GM10248 (cell line): ENCODE results near the gene RNF144A.
"Not testable (repeated sequence)": the region's sequence is repeated elsewhere in the genome, so short reads cannot be mapped to it uniquely, and the experiment has no call there.

Experiments
- CTCF ChIA-PET: fragments of 300-600 bp; sonication (Branson Sonifier 250); formaldehyde crosslinking; extraction: SDS; loops from one replicate; lab custom pipeline; 2021; ENCODE audit warnings: antibody characterized with exemption; lab: Yijun Ruan, JAX
- POLR2A ChIA-PET: fragments of 350-650 bp; sonication (Branson Sonifier 250); formaldehyde crosslinking; extraction: SDS; loops from one replicate; lab custom pipeline; 2020; ENCODE audit warnings: antibody characterized with exemption; lab: Yijun Ruan, JAX
- DNase-seq: peaks from one replicate; pipeline ENCODE4 v3.0.0; 2012; ENCODE audit errors: extremely low spot score
- TF ChIP-seq, protein P1 (sequence below): IDR thresholded peaks from 2 replicates; pipeline ENCODE4 v1.5.1; 2012; ENCODE audit warnings: mild to moderate bottlenecking, low read depth; ENCODE audit errors: extremely low read depth, missing control alignments, control extremely low read depth

Gene RNF144A

GRCh38 chr2:6885968-6886367 is 31.2 kb upstream of the RNF144A start:
- TF ChIP-seq, protein P1, sequence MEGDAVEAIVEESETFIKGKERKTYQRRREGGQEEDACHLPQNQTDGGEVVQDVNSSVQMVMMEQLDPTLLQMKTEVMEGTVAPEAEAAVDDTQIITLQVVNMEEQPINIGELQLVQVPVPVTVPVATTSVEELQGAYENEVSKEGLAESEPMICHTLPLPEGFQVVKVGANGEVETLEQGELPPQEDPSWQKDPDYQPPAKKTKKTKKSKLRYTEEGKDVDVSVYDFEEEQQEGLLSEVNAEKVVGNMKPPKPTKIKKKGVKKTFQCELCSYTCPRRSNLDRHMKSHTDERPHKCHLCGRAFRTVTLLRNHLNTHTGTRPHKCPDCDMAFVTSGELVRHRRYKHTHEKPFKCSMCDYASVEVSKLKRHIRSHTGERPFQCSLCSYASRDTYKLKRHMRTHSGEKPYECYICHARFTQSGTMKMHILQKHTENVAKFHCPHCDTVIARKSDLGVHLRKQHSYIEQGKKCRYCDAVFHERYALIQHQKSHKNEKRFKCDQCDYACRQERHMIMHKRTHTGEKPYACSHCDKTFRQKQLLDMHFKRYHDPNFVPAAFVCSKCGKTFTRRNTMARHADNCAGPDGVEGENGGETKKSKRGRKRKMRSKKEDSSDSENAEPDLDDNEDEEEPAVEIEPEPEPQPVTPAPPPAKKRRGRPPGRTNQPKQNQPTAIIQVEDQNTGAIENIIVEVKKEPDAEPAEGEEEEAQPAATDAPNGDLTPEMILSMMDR, result no peak
- no peak for DNase-seq
- POLR2A ChIA-PET, result no interaction called here
- CTCF ChIA-PET, result interaction anchor here (1.0 to 1.5 kb wide), 5 partner anchors 9 to 39 kb away, joined by 3 to 8 read pairs (median 3); no protein-coding TSS in a partner anchor

- ChIA-PET POLR2A (no interaction called here), CTCF (interaction anchor here (0.7 to 2.1 kb wide), 5 partner anchors 8 to 157 kb away, joined by 3 to 9 read pairs (median 3); no protein-coding TSS in a partner anchor)
- no peak for DNase-seq
- TF ChIP-seq, protein P1, result no peak
Measured at GRCh38 chr2:6887751-6888192, 29.4 kb upstream of the RNF144A start.

GRCh38 chr2:6888724-6889123 is 28.5 kb upstream of the RNF144A start:
- TF ChIP-seq, protein P1, result no peak
- POLR2A ChIA-PET, result no interaction called here
- DNase-seq, result no peak
- CTCF ChIA-PET, result interaction anchor here (2.1 kb wide), 1 partner anchor 9 kb away, joined by 9 read pairs; no protein-coding TSS in a partner anchor

- TF ChIP-seq, protein P1, result no peak
- POLR2A ChIA-PET, result no interaction called here
- DNase-seq, result no peak
- CTCF ChIA-PET, result interaction anchor here (1.0 to 6.8 kb wide), 10 partner anchors 9 to 190 kb away, joined by 3 to 123 read pairs (median 3); no protein-coding TSS in a partner anchor
Measured at GRCh38 chr2:6893876-6894482, 23.2 kb upstream of the RNF144A start.

GRCh38 chr2:6896930-6897759 is 20.1 kb upstream of the RNF144A start:
- peak; percentile 31 for DNase-seq
- ChIA-PET POLR2A (no interaction called here), CTCF (interaction anchor here (0.7 to 6.8 kb wide), 28 partner anchors 9 to 189 kb away, joined by 3 to 123 read pairs (median 4); no protein-coding TSS in a partner anchor)
- TF ChIP-seq, protein P1, result peak; percentile 65

DNA sequence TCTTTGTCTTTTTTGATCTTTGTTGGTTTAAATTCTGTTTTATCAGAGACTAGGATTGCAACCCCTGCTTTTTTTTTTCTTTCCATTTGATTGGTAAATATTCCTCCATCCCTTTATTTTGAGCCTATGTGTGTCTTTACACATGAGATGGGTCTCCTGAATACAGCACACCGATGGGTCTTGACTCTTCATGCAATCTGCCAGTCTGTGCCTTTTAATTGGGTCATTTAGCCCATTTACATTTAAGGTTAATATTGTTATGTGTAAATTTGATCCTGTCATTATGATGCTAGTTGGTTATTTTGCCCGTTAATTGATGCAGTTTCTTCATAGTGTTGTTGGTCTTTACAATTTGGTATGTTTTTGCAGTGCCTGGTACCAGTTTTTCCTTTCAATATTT is 14.6 kb upstream of the RNF144A start:
- POLR2A ChIA-PET, DNase-seq: not testable (repeated sequence)
- CTCF ChIA-PET, result interaction anchor here (0.8 to 10.8 kb wide), 3 partner anchors 10 to 17 kb away, joined by 3 to 81 read pairs (median 3); partner anchors contain the start of gene RNF144A
